ENCODE data around the gene HRG.
"Not testable (repeated sequence)": the region's sequence is repeated elsewhere in the genome, so short reads cannot be mapped to it uniquely, and the experiment has no call there.

HRG gene

DNA sequence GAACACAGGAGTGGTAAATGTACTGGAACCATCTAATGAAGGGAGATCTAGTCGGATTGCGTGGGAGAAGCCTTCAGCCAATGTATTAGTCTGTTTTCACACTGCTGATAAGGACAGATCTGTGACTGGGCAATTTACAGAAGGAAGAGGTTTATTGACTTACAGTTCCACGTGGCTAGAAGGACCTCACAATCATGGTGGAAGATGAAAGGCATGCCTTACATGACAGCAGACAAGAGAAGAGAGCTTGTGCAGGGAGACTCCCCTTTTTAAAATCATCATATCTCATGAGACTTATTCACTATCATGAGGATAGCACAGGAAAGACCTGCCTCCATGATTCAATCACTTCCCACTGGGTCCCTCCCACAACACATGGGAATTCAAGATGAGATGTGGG is 17.0 kb downstream of the HRG start:
- peak; percentile 26 to 58 for DNase-seq

- DNase-seq, result no peak
Observed at GRCh38 chr3:186683979-186684378, 18.2 kb downstream of the HRG start.

DNA sequence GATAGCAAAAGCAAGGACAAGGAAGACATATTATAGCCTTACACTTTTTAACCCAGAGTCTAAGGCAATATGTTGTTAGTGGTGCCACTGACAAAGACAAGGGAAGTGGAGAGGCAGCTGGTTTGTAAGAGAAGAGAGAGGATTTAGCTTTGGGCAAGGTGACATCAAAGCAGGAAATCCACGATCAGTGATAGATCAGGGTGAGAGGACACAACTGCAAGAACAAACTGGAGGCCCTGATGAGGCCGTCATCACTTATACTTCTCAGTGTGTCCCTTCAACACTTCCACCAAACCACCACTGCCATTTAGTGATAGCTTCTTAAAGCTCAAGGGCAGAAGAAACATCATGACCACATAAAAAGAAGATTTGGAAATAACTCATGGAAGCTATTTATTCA is 20.7 kb downstream of the HRG start:
- DNase-seq, result not testable (repeated sequence)

GRCh38 chr3:186687120-186687651 is 21.4 kb downstream of the HRG start:
- DNase-seq, result no peak

- not testable (repeated sequence) for DNase-seq
Observed at GRCh38 chr3:186690304-186690703, 24.5 kb downstream of the HRG start.

GRCh38 chr3:186691676-186692075 is 25.9 kb downstream of the HRG start:
- DNase-seq, result no peak

- no peak for DNase-seq
Observed at GRCh38 chr3:186693843-186694242, 28.0 kb downstream of the HRG start.

DNA sequence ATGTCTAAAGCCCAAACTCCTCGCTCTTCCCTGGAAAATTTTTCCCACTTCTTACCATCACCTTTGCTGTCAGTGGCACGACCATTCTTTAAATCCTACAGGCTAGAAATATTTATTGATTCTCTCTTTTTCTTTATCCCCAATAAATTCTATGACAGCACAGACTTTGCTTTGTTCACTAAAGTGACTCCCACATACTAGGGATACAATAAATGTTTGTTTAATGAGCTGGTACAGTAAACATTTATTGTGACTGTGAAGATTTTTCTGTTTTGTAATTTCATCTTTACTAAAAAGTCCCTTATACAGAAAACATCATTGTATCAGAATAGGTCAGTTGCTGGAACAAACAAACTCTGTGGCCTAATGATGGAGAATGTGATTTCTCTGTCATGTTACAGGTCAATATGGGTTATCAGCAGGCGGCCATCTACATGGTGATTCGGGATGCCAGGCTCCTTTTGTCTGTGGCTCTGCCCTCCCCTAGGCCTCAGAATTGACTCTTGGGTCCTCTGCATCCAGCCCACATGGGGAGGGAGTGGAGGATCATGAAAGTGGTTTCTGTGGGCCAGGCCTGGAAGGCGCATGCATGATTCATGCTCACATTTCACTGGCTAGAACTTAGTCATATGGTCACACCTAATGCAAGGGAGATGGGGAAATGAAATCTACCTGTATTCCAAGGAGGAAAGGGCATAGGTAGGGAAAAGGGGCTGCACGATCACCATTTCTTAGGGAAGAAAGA is 28.6 kb downstream of the HRG start:
- DNase-seq, result no peak

DNA sequence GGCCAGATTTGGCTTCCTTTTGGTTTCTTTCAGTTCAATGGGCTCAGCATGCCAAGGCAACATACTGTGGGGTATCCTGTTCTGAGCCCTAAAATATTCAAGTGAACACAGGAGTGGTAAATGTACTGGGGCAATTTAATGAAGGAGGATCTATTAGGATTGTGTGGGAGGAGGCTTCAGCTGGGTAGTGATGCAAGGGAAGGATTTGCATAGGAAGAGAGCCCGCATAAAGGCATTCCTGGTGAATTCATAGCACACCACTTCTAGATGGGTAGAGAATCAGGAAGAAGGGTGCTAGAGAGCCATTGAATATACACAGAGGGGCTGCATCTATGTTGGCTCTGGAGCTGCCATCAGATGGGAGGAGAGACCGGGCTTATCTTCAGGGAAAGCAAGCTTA is 30.7 kb downstream of the HRG start:
- DNase-seq, result no peak

DNA sequence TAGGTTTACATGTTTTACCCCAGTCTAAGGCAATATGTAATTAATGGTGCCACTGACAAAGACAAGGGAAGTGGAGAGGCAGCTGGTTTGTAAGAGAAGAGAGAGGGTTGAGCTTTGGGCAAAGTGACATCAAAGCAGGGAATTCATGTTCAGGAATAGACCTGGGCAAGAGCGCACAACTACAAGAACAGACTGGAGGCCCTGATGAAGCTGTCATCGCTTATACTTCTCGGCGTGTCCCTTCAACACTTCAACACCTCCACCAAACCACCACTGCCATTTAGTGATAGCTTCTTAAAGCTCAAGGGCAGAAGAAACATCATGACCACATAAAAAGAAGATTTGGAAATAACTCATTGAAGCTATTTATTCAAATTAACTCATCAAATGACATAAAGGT is 31.7 kb downstream of the HRG start:
- no peak for DNase-seq

- DNase-seq, result no peak
Observed at GRCh38 chr3:186700267-186700666, 34.5 kb downstream of the HRG start.

DNA sequence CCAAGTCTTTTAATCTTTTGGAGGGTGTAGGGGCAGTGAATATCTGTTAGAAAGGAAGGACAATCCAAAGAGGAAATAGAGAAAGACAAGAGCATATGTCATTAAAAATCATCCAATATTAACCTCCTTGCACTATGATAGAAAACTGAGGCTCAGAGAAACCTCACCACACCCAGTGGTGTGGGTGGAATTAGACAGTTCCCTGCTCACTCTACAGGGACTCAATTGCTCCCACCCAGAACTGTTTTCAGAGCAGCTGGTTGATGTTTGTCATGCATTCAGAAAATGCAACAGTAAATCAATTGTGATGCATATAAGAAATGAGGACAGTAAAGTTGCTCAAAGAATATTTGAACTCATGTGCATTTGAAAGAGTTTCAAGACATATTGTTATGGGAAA is 36.6 kb downstream of the HRG start:
- not testable (repeated sequence) for DNase-seq

DNA sequence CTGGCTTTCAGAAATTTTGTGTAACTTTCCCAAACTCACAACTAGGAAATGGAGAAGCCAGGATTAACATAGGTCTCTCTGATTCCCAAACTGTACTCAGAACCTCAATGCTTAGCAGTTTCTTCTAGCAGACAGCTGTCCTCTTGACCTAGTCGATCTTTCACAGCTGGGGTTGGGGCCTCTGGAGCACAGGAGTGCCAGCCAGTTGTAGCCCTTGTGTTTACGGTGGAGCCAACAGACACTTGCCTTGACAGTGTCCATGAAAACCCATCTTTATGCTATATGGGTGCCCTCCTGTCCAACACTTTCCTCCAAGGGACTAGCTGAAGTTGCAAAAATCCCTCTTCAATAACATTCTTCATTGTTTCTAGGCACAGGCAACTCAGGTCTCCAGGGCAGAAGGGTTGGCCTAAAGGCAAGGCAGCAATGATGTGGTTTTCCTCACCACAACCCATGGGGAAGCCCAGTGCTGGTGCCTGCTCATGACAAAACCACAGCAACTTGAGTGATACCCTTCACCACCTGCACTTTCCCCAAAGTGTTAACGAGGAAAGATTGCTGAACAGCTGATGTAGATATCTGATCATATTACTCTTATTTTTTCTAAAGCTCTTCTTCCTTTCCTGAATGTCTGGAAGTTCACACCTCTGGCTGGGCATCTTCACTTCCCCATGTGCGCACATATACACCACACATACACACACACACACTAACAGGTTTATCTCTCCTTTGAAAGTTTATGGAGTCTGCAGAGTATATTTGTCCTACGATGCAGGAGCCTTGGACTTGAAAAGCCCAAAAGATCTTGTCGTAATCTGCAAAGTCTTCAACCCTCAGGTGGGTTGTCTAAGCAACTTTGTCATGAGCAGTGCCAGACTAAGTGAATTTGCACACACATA is 40.3 kb downstream of the HRG start:
- no peak for DNase-seq

DNA sequence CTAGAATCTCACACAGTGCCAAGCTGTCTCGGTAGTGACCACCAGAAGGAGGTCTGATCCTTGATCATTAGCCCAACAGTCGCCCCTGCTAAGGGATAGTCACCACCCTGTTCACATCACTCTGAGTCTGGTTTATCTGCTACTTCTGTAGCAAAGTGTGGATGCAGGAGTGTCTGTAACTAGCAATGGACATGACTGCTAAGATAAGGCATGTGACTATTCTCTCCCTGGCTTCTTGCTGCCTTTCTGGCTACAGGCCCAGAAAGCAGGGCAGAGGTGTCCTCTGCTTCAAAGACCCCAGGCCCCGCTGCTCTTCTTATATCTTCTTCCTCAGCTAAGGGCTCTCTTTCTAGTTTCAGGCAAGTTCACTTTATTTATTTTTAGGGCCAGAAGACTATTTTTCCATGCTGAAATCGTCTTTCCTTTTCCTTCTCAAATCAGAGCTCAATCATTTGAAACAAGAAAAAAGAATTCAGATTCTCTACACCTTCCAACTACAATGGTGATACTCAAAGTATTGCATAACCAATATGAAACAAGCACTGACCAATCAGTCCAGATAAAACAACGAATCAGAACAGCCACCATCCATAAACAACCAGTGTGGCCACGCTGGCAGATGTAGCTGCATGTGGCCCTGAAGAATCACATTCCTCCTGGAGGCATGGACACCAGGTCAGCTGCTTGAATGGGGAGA is 43.3 kb downstream of the HRG start:
- no peak for DNase-seq

- not testable (repeated sequence) for DNase-seq
Observed at GRCh38 chr3:186710694-186711093, 44.9 kb downstream of the HRG start.

GRCh38 chr3:186713499-186713898 is 47.7 kb downstream of the HRG start:
- DNase-seq, result no peak

DNA sequence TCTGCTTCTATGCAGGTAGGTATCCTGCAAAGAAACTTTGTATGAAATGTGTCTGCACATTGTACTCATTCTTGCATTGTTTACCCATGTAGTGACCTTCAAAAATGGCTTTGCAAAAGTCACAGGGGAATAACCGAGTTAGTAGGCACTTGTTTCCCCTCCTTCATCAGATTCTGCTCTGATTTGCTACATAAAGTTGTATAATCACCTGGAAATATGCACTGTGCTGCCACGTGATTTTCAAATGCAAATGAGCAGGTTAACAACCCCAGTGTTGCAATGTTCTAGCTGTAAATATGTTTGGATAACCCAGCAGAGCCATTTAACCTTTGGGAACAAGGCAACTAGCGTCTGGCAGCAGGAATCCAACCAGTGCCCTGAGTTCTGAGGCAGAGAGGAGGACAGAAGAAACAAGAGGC is 51.2 kb downstream of the HRG start, which contains the start of gene KNG1:
Gene KNG1 (plus strand): TSS at position 321 of the 419 bp plus-strand sequence. CDS start 184 bp downstream, outside the sequence.
- no peak for DNase-seq

DNA sequence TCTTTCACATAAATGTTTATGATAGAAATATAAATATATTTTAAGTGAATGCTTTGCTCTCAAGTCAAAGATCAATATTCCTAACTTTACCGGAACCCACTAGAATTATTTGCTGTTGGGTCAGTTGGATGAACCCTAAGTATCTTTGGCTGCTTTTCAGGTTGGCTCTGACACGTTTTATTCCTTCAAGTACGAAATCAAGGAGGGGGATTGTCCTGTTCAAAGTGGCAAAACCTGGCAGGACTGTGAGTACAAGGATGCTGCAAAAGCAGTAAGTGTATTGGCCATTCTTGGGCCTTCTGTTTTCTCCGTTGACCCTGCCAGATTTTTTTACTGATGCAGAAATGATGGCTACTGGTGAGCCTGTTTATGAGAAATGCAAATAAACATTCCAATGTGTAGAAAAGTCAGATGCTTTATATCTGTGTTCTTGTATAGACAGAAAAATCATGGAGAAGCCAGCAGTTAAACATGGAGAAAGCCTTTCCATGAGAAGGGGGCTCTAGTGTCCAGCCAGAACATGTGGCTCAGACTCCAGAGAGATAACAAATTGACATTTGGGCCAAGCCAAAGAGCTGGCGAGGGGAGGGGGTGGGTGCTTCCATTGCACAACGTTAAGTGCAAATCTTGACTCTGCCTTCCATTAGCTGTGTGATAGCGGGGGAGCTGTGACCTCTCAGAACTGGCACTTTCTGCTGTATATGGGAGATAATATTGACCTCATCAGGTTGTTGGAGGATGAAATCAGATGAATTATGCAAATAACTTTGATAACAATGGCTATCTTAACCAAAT is 54.3 kb downstream of the HRG start:
- no peak for DNase-seq

GRCh38 chr3:186722457-186722856 is 56.6 kb downstream of the HRG start:
- no peak for DNase-seq

DNA sequence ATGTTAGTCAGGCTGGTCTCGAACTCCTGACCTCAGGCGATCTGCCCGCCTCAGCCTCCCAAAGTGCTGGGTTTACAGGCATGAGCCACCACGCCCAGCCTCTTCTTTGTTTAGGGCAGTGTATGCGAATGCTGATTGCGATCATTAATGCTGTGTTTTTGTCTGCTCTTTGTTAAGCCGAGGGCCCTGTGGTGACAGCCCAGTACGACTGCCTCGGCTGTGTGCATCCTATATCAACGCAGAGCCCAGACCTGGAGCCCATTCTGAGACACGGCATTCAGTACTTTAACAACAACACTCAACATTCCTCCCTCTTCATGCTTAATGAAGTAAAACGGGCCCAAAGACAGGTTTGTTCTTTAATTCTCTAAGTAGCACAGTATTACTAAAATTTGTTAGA is 59.1 kb downstream of the HRG start:
- no peak for DNase-seq
